ENCODE results near the gene TIMELESS.

TIMELESS gene

DNA sequence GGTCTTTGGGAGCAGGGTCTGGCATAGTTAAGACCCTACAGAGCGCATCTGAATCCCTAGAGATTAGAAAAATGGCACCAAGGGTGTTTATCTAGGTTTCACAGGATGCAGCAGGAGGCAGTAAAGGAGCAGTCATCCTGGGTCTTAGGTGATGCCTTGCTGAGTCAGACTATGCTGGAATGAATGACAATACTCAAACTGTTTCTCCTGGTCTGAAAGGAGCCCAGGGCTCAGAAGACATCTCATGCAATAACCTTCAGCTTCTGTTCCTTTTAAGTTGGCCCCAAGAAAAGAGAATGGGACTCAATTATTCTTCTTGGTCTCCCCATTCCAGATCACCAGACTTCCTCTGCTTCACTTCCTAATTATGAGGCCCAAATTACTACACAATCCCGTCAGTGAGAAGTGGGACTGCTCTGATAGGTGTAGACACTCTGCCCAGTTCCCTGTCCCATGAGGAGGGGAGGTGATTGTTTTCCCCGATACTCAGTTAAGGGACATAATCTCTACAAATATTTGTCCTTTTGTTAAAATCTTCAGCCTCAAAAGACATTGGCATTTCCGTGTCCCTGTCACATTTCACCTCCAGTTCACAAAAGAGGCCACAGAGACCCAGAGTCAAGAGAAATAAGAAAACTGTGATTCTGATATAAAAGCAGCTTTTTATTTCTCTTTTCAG is 71.8 kb downstream of the TIMELESS start:
- no peaks in the 10 kb centered on the region for H3K27me3 ChIP-seq (ENCODE audit: control insufficient read depth, insufficient read depth, low read length)
- H3K9ac ChIP-seq (ENCODE audit: low read depth, low read length), result 0 out of 2 replicates have a peak overlapping the region, but pooled peaks have one; percentile 10
- no peaks in the 10 kb centered on the region for H3K9me3 ChIP-seq (ENCODE audit: control insufficient read depth, insufficient read depth, low read length)
- H3K4me1 ChIP-seq (ENCODE audit: control insufficient read depth, insufficient read depth, low read length), result peaks cover 7% of the 10 kb centered on the region
- no peaks in the 10 kb centered on the region for H3K36me3 ChIP-seq (ENCODE audit: control insufficient read depth, insufficient read depth, low read length)
- peak overlapping the region; percentile 65 for H3K27ac ChIP-seq (ENCODE audit: low read depth, low read length)
- no peak overlapping the region for H3K4me3 ChIP-seq (ENCODE audit: low read depth, low read length)

DNA sequence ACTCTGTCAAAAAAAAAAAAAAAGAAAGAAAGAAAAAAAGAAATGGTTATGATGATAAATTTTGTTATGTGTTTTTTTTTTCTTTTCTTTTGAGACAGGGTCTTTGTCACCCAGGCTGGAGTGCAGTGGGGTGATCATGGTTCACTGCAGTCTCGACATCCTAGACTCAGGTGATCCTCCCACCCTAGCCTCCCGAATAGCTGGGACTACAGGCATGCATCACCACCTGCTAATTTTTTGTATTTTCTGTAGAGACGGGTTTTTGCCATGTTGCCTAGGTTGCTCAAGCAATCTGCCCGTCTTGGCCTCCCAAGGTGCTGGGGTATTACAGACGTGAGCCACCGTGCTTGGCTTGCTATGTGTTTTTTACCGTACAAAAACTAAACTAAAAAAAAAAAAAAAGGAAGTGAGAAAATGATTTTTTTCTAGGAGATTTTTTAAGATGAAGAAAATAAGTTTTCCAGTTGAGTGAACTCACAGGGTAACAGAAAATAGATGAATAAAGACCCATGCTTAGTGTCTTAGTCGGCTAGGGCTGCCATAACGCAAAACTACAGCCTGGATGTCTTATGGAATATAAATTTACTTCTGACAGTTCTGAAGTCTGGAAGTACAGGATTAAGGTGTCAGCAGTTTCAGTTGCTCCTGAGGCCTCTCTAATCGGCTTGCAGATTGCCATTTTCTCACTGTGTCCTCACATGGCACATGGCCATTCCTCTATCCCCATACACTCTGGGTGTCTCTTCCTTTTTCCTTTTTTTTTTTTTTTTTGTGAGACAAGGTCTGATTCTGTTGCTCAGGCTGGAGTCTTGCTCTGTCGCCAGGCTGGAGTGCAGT is 73.4 kb downstream of the TIMELESS start:
- no peaks in the 10 kb centered on the region for H3K27me3 ChIP-seq (ENCODE audit: control insufficient read depth, insufficient read depth, low read length)
- no peak overlapping the region for H3K9ac ChIP-seq (ENCODE audit: low read depth, low read length)
- no peak overlapping the region for H3K27ac ChIP-seq (ENCODE audit: low read depth, low read length)
- H3K4me3 ChIP-seq (ENCODE audit: low read depth, low read length), result no peak overlapping the region
- H3K36me3 ChIP-seq (ENCODE audit: control insufficient read depth, insufficient read depth, low read length), result no peaks in the 10 kb centered on the region
- H3K9me3 ChIP-seq (ENCODE audit: control insufficient read depth, insufficient read depth, low read length), result no peaks in the 10 kb centered on the region
- peaks cover 7% of the 10 kb centered on the region for H3K4me1 ChIP-seq (ENCODE audit: control insufficient read depth, insufficient read depth, low read length)

DNA sequence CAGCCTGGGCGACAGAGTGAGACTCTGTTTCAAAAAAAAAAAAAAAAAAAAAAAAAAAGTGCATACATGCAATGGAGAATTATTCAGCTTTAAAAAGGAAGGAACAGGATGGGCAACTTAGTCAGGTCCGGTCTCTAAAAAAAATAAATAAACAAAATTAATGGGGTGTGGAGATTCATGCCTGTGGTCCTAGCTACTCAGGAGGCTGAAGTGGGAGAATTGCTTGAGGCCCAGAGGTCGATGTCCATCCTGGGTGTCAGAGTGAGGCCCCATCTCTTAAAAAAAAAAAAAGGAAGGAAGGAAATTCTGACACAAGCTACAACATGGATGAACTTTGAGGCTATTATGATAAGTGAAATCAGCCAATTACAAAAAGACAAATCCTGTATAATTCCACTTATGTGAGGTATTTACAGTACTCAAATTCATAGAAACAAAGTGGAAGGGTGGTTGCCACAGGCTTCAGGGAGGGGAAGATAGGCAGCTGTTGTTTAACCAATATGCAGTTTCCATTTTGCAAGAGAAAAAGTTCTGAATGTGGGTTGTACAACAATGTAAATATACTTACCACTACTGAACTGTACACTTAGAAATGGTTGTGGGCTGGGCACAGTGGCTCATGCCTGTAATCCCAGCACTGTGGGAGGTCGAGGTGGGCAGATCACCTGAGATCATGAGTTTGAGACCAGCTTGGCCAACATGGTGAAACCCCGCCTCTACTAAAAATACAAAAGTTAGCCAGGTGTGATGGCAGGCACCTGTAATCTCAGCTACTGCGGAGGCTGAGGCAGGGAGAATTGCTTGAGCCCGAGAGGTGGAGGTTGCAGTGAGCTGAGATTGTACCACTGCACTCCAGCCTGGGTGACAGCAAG is 74.3 kb downstream of the TIMELESS start:
- no peak overlapping the region for H3K4me3 ChIP-seq (ENCODE audit: low read depth, low read length)
- peaks cover 7% of the 10 kb centered on the region for H3K4me1 ChIP-seq (ENCODE audit: control insufficient read depth, insufficient read depth, low read length)
- H3K9ac ChIP-seq (ENCODE audit: low read depth, low read length), result no peak overlapping the region
- H3K27ac ChIP-seq (ENCODE audit: low read depth, low read length), result no peak overlapping the region
- H3K27me3 ChIP-seq (ENCODE audit: control insufficient read depth, insufficient read depth, low read length), result no peaks in the 10 kb centered on the region
- no peaks in the 10 kb centered on the region for H3K36me3 ChIP-seq (ENCODE audit: control insufficient read depth, insufficient read depth, low read length)
- no peaks in the 10 kb centered on the region for H3K9me3 ChIP-seq (ENCODE audit: control insufficient read depth, insufficient read depth, low read length)

DNA sequence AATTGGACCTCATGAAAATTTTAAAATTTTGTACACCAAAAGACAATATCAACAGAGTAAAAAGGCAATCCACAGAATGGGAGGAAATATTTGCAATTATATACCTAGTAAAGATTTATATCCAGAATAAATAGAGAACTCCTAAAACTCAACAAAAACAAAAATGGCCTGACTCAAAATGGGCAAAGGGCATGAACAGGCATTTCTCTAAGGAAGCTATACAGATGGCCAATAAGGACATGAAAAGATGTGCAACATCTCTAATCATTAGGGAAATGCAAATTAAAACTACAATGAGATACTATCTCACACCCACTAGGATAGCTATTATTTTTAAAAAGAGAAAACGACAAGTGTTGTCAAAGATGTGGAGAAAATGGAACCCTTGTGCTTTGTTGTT is 75.7 kb downstream of the TIMELESS start:
- no peak overlapping the region for H3K9ac ChIP-seq (ENCODE audit: low read depth, low read length)
- peaks cover 7% of the 10 kb centered on the region for H3K4me1 ChIP-seq (ENCODE audit: control insufficient read depth, insufficient read depth, low read length)
- no peaks in the 10 kb centered on the region for H3K9me3 ChIP-seq (ENCODE audit: control insufficient read depth, insufficient read depth, low read length)
- no peak overlapping the region for H3K27ac ChIP-seq (ENCODE audit: low read depth, low read length)
- H3K27me3 ChIP-seq (ENCODE audit: control insufficient read depth, insufficient read depth, low read length), result no peaks in the 10 kb centered on the region
- no peak overlapping the region for H3K4me3 ChIP-seq (ENCODE audit: low read depth, low read length)
- H3K36me3 ChIP-seq (ENCODE audit: control insufficient read depth, insufficient read depth, low read length), result no peaks in the 10 kb centered on the region

- H3K27me3 ChIP-seq (ENCODE audit: control insufficient read depth, insufficient read depth, low read length), result no peaks in the 10 kb centered on the region
- H3K9ac ChIP-seq (ENCODE audit: low read depth, low read length), result no peak overlapping the region
- H3K9me3 ChIP-seq (ENCODE audit: control insufficient read depth, insufficient read depth, low read length), result no peaks in the 10 kb centered on the region
- no peak overlapping the region for H3K4me3 ChIP-seq (ENCODE audit: low read depth, low read length)
- H3K36me3 ChIP-seq (ENCODE audit: control insufficient read depth, insufficient read depth, low read length), result no peaks in the 10 kb centered on the region
- no peaks in the 10 kb centered on the region for H3K4me1 ChIP-seq (ENCODE audit: control insufficient read depth, insufficient read depth, low read length)
- H3K27ac ChIP-seq (ENCODE audit: low read depth, low read length), result no peak overlapping the region
These were observed 82.3 kb downstream of the TIMELESS start for GRCh38 chr12:56366948-56367347.

Measured in HUES48 (cell line).